Tibial nerve (tissue), 3 donors: Measurements from ENCODE around the gene DYRK4.

Experiments
- POLR2A ChIP-seq, 2 donors: fragments of 450-650 bp; IDR thresholded peaks; one replicate each; pipeline ENCODE4 v1.6.1; 2017; ENCODE audit warnings: antibody characterized with exemption in 2 of 2, mild to moderate bottlenecking in 2 of 2, moderate library complexity in 2 of 2
- TF ChIP-seq, protein P1 (sequence below), 5 experiments: fragments of 200-600 bp in 3 of 5; fragments of 450-650 bp in 2 of 5; sonication (generic) in 3 of 5; IDR thresholded peaks; one replicate each; pipeline ENCODE4 v1.5.1; 2016 to 2019; ENCODE audit warnings: antibody characterized with exemption in 5 of 5, mild to moderate bottlenecking in 3 of 5, moderate library complexity in 2 of 5

- TF ChIP-seq, protein P1, sequence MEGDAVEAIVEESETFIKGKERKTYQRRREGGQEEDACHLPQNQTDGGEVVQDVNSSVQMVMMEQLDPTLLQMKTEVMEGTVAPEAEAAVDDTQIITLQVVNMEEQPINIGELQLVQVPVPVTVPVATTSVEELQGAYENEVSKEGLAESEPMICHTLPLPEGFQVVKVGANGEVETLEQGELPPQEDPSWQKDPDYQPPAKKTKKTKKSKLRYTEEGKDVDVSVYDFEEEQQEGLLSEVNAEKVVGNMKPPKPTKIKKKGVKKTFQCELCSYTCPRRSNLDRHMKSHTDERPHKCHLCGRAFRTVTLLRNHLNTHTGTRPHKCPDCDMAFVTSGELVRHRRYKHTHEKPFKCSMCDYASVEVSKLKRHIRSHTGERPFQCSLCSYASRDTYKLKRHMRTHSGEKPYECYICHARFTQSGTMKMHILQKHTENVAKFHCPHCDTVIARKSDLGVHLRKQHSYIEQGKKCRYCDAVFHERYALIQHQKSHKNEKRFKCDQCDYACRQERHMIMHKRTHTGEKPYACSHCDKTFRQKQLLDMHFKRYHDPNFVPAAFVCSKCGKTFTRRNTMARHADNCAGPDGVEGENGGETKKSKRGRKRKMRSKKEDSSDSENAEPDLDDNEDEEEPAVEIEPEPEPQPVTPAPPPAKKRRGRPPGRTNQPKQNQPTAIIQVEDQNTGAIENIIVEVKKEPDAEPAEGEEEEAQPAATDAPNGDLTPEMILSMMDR (IDR thresholded peaks at IDR 0.05) = no peak
- TF ChIP-seq POLR2A (IDR thresholded peaks at IDR 0.05) = no peak
Measured at GRCh38 chr12:4607056-4607455, 45.0 kb downstream of the DYRK4 start.
